ENCODE results near the gene EPB41L4A.

The EPB41L4A gene

DNA sequence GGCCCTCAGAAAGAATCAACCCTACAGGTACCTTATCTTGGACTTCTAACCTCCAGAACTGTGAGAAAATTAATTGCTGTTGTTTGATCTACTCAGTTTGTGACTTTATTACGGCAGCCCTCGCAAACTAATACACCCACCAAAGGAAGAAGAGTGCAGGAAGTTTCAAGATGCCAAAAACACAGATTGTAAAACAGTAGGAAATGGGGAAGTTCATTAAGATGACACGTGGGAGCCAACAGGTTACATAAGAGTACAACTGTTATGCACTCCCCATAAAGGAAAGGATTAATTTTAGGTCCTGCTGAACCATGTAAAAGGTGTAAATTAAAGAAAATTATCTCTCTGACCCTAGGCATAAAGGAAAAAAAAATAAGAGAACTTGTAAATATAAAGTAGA is 294.3 kb downstream of the EPB41L4A start:
- no peak overlapping the region for H2AFZ ChIP-seq (ENCODE audit: low read depth, low read length)
- H3K4me1 ChIP-seq (ENCODE audit: insufficient read depth, low read length): no peaks in the 10 kb centered on the region
- H3K36me3 ChIP-seq (ENCODE audit: insufficient read depth, low read length): no peaks in the 10 kb centered on the region
- H3K4me3 ChIP-seq (ENCODE audit: low read length): no peak overlapping the region
- no peaks in the 10 kb centered on the region for H3K27me3 ChIP-seq (ENCODE audit: insufficient read depth, low read length)
- no peaks in the 10 kb centered on the region for H3K9me3 ChIP-seq (ENCODE audit: low read length)

DNA sequence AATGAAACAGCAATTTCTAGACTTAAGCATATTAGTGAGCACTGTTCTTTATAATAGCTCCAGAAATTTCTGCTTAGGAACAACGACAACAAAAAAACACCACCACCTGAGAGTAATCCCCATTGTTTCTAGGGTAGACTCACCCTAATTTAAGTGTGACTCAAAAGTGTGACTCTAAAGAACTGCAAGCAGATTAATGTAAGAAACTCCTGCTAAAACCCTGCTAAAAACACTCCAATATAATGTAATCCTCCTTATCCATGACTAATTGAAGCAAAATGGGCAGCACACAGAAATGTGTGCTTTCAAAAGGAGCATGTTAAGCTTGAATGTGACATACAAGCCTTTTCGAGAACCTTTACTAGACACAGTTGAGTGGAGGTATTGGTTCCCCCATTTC is 296.0 kb downstream of the EPB41L4A start:
- Histone ChIP-seq H3K36me3 (ENCODE audit: insufficient read depth, low read length) (no peaks in the 10 kb centered on the region), H3K4me1 (ENCODE audit: insufficient read depth, low read length) (no peaks in the 10 kb centered on the region), H2AFZ (ENCODE audit: low read depth, low read length) (no peak overlapping the region), H3K27me3 (ENCODE audit: insufficient read depth, low read length) (no peaks in the 10 kb centered on the region), H3K4me3 (ENCODE audit: low read length) (no peak overlapping the region), H3K9me3 (ENCODE audit: low read length) (peaks cover 2% of the 10 kb centered on the region)

- Histone ChIP-seq H3K36me3 (ENCODE audit: insufficient read depth, low read length) (no peaks in the 10 kb centered on the region), H3K9me3 (ENCODE audit: low read length) (peaks cover 2% of the 10 kb centered on the region), H3K4me3 (ENCODE audit: low read length) (no peak overlapping the region), H3K4me1 (ENCODE audit: insufficient read depth, low read length) (no peaks in the 10 kb centered on the region), H2AFZ (ENCODE audit: low read depth, low read length) (no peak overlapping the region), H3K27me3 (ENCODE audit: insufficient read depth, low read length) (no peaks in the 10 kb centered on the region)
Observed at GRCh38 chr5:112122353-112122752, 296.7 kb downstream of the EPB41L4A start.

- Histone ChIP-seq H3K4me3 (ENCODE audit: low read length) (no peak overlapping the region), H3K36me3 (ENCODE audit: insufficient read depth, low read length) (no peaks in the 10 kb centered on the region), H3K27me3 (ENCODE audit: insufficient read depth, low read length) (no peaks in the 10 kb centered on the region), H3K4me1 (ENCODE audit: insufficient read depth, low read length) (peaks cover 5% of the 10 kb centered on the region), H3K9me3 (ENCODE audit: low read length) (peaks cover 2% of the 10 kb centered on the region), H2AFZ (ENCODE audit: low read depth, low read length) (no peak overlapping the region)
Observed at GRCh38 chr5:112121258-112121657, 297.8 kb downstream of the EPB41L4A start.

GRCh38 chr5:112119969-112120368 is 299.1 kb downstream of the EPB41L4A start:
- Histone ChIP-seq H3K27me3 (ENCODE audit: insufficient read depth, low read length) (no peaks in the 10 kb centered on the region), H3K4me3 (ENCODE audit: low read length) (no peak overlapping the region), H2AFZ (ENCODE audit: low read depth, low read length) (no peak overlapping the region), H3K4me1 (ENCODE audit: insufficient read depth, low read length) (peaks cover 15% of the 10 kb centered on the region), H3K36me3 (ENCODE audit: insufficient read depth, low read length) (no peaks in the 10 kb centered on the region), H3K9me3 (ENCODE audit: low read length) (peaks cover 2% of the 10 kb centered on the region)

GRCh38 chr5:112119508-112119907 is 299.6 kb downstream of the EPB41L4A start:
- no peak overlapping the region for H2AFZ ChIP-seq (ENCODE audit: low read depth, low read length)
- peaks cover 2% of the 10 kb centered on the region for H3K9me3 ChIP-seq (ENCODE audit: low read length)
- no peak overlapping the region for H3K4me3 ChIP-seq (ENCODE audit: low read length)
- H3K27me3 ChIP-seq (ENCODE audit: insufficient read depth, low read length): no peaks in the 10 kb centered on the region
- no peaks in the 10 kb centered on the region for H3K36me3 ChIP-seq (ENCODE audit: insufficient read depth, low read length)
- H3K4me1 ChIP-seq (ENCODE audit: insufficient read depth, low read length): peaks cover 15% of the 10 kb centered on the region

DNA sequence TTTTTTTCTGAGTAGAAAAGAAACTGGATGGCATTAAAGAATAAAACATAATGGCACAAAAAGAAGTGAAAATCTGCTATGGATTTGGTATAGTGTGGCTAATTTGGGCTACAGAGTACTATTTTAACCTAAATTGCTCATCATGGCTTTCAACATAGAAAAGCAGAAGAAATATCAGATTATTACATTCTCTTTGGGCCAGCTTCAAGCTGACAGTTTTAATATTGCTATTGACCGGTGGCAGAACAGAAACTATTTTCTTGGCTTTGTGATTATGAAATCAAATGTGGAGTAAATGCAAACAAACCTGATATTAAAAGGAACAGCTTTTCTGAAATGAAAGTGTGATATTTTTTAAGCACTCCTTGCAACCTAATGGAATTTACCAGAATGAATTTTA is 301.5 kb downstream of the EPB41L4A start:
- Histone ChIP-seq H2AFZ (ENCODE audit: low read depth, low read length) (no peak overlapping the region), H3K4me3 (ENCODE audit: low read length) (no peak overlapping the region), H3K9me3 (ENCODE audit: low read length) (peaks cover 2% of the 10 kb centered on the region), H3K36me3 (ENCODE audit: insufficient read depth, low read length) (no peaks in the 10 kb centered on the region), H3K27me3 (ENCODE audit: insufficient read depth, low read length) (no peaks in the 10 kb centered on the region), H3K4me1 (ENCODE audit: insufficient read depth, low read length) (peaks cover 15% of the 10 kb centered on the region)

GRCh38 chr5:112116371-112116770 is 302.7 kb downstream of the EPB41L4A start:
- no peaks in the 10 kb centered on the region for H3K27me3 ChIP-seq (ENCODE audit: insufficient read depth, low read length)

DNA sequence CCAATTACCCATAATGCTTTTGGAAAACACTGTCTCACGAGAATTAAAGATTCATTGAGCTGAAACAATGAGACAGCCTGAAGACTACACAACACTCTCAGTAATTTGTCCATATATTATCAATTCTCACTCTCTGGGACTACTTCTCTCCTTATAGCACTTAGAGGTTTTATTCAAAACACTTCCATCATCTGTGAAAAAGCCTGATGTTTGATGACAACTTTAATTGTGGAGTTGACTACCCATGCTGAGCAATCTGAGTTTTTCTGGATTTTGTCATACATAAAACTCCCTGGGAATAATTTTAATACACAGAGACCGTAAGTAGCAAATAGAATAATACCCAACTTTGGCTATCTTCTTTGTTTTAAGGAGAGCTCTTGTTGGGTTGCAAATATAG is 305.5 kb downstream of the EPB41L4A start:
- peaks cover 15% of the 10 kb centered on the region for H3K4me1 ChIP-seq (ENCODE audit: insufficient read depth, low read length)
- no peak overlapping the region for H3K4me3 ChIP-seq (ENCODE audit: low read length)
- no peak overlapping the region for H2AFZ ChIP-seq (ENCODE audit: low read depth, low read length)
- no peaks in the 10 kb centered on the region for H3K9me3 ChIP-seq (ENCODE audit: low read length)
- H3K36me3 ChIP-seq (ENCODE audit: insufficient read depth, low read length): no peaks in the 10 kb centered on the region
- H3K27me3 ChIP-seq (ENCODE audit: insufficient read depth, low read length): no peaks in the 10 kb centered on the region

More at GRCh38 chr5:112116371-112116770, 302.7 kb downstream of the EPB41L4A start:
- Histone ChIP-seq H3K4me3 (ENCODE audit: low read length) (no peak overlapping the region), H3K4me1 (ENCODE audit: insufficient read depth, low read length) (peaks cover 15% of the 10 kb centered on the region), H3K36me3 (ENCODE audit: insufficient read depth, low read length) (no peaks in the 10 kb centered on the region), H2AFZ (ENCODE audit: low read depth, low read length) (no peak overlapping the region), H3K9me3 (ENCODE audit: low read length) (peaks cover 2% of the 10 kb centered on the region)
